ENCODE measurements around the gene TRIP12.
"Not testable (repeated sequence)": the region's sequence is repeated elsewhere in the genome, so short reads cannot be mapped to it uniquely, and the experiment has no call there.

TRIP12 gene

GRCh38 chr2:229874647-229875046 is 47.2 kb downstream of the TRIP12 start:
- DNase-seq (ENCODE audit: low read depth in 2 of 2) = no peak

GRCh38 chr2:229873123-229873581 is 48.7 kb downstream of the TRIP12 start:
- no peak for DNase-seq (ENCODE audit: low read depth in 2 of 2)

- no peak for DNase-seq (ENCODE audit: low read depth in 2 of 2)
These were observed 50.7 kb downstream of the TRIP12 start for GRCh38 chr2:229870903-229871656.

- no peak for DNase-seq (ENCODE audit: low read depth in 2 of 2)
These were observed 52.6 kb downstream of the TRIP12 start for GRCh38 chr2:229869226-229869625.

GRCh38 chr2:229868794-229869193 is 53.0 kb downstream of the TRIP12 start:
- no peak for DNase-seq (ENCODE audit: low read depth in 2 of 2)

GRCh38 chr2:229865033-229865432 is 56.8 kb downstream of the TRIP12 start:
- DNase-seq (ENCODE audit: low read depth in 2 of 2) = no peak

- no peak for DNase-seq (ENCODE audit: low read depth in 2 of 2)
These were observed 60.4 kb downstream of the TRIP12 start for GRCh38 chr2:229861431-229861830.

- DNase-seq (ENCODE audit: low read depth in 2 of 2) = no peak
These were observed 61.5 kb downstream of the TRIP12 start for GRCh38 chr2:229860334-229860733.

- DNase-seq (ENCODE audit: low read depth in 2 of 2) = no peak
These were observed 63.5 kb downstream of the TRIP12 start for GRCh38 chr2:229858351-229858750.

GRCh38 chr2:229857634-229858033 is 64.2 kb downstream of the TRIP12 start:
- no peak for DNase-seq (ENCODE audit: low read depth in 2 of 2)

- DNase-seq (ENCODE audit: low read depth in 2 of 2) = no peak
These were observed 65.4 kb downstream of the TRIP12 start for GRCh38 chr2:229856413-229856812.

GRCh38 chr2:229855116-229855515 is 66.7 kb downstream of the TRIP12 start:
- DNase-seq (ENCODE audit: low read depth in 2 of 2) = no peak

GRCh38 chr2:229852565-229852964 is 69.2 kb downstream of the TRIP12 start:
- peak; percentile 12 to 28 for DNase-seq (ENCODE audit: low read depth in 2 of 2)

GRCh38 chr2:229851870-229852269 is 69.9 kb downstream of the TRIP12 start:
- DNase-seq (ENCODE audit: low read depth in 2 of 2) = no peak

- not testable (repeated sequence) for DNase-seq (ENCODE audit: low read depth in 2 of 2)
These were observed 71.2 kb downstream of the TRIP12 start for GRCh38 chr2:229850355-229851275.

GRCh38 chr2:229849073-229849472 is 72.7 kb downstream of the TRIP12 start:
- no peak for DNase-seq (ENCODE audit: low read depth in 2 of 2)

GRCh38 chr2:229843613-229844012 is 78.2 kb downstream of the TRIP12 start:
- DNase-seq (ENCODE audit: low read depth in 2 of 2) = no peak

- DNase-seq (ENCODE audit: low read depth in 2 of 2) = no peak
These were observed 83.1 kb downstream of the TRIP12 start for GRCh38 chr2:229838729-229839128.

GRCh38 chr2:229836847-229837246 is 85.0 kb downstream of the TRIP12 start:
- no peak for DNase-seq (ENCODE audit: low read depth in 2 of 2)

GRCh38 chr2:229835596-229836283 is 86.1 kb downstream of the TRIP12 start:
- no peak for DNase-seq (ENCODE audit: low read depth in 2 of 2)

GRCh38 chr2:229834368-229834767 is 87.4 kb downstream of the TRIP12 start:
- DNase-seq (ENCODE audit: low read depth in 2 of 2) = not testable (repeated sequence)

GRCh38 chr2:229832510-229832898 is 89.3 kb downstream of the TRIP12 start:
- no peak for DNase-seq (ENCODE audit: low read depth in 2 of 2)
